ENCODE results near the gene ZNF586. TPM values are rescaled to one million over a fixed set of nuclear protein-coding genes. Genes with fewer than 3 reads are reported as not detected.

ZNF586 gene
- 9.7 and 17.6 TPM in 2 replicates for total RNA-seq

DNA sequence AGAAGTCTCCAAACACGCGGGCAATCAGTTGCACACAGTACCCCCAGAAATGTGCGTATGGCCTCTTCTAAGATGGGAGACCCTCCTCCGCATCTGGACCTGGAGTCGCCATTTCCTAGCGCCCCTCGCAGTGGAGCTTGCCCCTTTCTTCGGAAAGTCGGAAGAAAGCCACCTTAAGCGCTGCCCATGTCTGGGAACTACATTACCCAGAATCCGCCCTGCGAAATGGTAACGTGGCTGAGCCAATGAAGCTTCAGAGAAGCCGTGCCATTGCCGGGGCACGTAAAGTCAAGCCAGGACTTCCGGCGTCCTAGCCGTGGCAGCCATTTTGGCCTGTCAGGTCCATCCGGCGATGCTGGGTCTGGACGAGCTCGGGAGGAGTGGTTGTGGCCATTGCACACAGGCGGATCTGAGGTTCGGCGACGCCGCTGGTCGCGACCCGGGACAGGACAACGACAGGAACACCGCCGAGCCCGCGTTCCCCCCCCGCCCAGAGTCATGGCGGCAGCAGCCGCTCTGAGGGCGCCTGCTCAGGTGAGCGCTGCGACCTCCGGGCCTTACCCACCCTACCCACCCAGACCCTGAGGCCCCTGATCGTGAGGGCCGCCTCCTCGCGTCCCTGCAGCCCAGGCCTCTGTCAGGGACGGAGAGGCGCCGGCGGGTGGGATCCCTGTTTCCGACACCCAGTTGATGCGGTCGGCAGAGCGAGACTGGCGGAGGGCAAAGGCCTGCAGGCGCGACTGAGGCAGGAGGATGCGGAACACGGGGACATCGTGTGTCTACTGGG lies at the start of gene ZNF586:
ZNF586 (plus strand) TSS at position 332 of the 787 bp plus-strand sequence; CDS start at position 499, 167 bp downstream.

DNA sequence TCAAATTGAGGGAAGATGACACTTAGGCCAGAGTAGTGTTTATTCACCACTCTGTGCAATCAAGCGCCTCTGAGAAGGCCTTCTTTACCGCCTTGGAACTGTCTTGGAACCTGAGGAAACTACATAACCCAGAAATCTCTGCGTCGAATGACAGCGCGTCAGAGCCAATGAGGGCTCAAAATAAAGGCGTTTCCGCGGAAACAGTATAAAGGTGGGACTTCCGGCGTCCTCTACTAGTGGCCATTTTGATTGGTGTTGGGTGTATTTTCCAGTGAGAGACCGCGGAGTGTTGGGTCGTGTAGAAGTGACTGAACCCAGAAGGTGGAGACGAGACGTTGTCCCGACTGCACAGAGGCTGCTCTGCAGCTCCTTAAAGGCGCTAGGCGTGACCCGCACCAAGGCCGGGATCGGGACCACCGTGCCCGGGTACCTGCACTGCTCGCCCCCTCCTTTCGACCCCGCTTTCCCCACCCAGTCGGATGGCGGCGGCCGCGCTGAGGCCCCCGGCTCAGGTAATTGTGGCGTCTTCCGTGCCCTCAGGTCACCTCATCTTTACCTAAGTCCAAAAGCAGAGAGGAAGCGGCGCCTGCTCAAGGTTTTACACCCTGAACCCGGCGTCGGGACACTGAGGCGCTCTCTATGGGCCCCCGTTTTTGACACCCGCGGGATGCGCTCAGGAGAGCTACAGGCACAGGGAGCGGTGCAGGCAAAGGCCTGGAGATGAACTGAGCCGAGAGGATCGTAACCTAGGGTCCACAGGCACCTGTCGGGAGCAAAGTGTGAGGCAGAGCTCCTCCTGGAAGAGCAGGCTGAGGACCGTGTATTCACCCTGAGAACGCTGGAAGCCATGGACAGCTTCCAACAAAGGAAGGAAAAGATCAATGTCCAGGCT lies 22.6 kb upstream of the ZNF586 start, which contains the start of gene ZNF776:
ZNF776 (plus strand) TSS at position 236 of the 892 bp plus-strand sequence; CDS start at position 480, 244 bp downstream.

DNA sequence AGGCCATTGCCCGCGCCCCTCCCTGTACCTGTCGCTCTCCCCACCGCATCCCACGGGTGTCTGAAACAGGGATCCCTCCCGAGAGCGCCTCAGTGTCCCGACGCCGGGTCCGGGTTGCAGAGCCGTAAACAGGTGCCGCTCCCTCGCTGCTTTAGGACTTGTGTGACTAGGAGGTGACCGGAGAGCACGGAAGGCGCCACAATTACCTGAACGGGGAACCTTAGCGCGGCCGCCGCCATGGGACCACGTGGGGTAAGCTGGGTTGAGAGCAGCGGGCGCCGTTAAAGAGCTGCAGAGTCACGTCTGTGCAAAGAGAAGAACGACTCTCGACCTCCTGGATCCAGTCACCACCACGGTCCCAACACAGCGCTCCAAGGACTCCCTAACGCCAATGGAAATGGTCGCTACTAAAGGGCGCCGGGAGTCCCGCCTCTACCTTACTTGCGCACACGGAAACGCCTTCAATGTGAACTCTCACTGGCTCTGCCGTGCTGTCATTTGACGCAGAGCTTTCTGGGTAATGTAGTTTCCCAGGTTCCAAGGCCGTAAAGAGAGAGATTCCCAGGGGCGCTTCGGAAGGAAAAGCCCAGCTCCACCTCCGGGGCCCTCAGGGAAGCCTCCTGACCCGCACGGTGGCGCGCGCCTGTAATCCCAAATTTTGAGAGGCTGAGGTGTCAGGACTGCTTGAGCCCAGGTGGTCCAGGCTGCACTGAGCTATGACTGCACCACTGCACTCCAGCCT lies 45.2 kb downstream of the ZNF586 start, which contains the start of gene ZNF552:
ZNF552 (minus strand) TSS at position 409 of the 742 bp plus-strand sequence; CDS start at position 239, 170 bp downstream.

DNA sequence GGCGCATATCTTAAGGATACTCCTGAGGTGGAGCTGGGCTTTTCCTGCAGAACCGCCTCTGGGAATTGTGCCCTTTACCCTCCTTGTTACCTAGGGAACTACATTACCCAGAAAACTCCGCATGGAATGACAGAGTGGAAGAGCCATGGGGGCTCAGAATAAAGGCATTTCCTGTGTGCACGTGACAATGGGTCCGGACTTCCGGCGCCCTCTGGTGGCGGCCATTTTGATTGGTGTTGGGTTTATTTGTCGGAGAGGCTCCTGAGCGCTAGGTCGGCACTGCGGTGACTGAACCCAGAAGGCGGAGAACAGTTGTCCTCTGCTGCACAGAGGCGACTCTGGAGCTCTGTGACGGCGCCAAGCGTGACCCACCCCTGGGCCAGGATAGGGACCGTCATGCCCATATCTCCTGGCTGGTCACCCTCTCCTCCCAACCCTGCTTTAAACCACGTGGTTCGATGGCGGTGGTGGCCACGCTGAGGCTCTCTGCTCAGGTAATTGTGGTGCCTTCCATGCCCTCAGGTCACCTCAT lies 60.7 kb downstream of the ZNF586 start, which contains the start of gene ZNF587B:
ZNF587B (plus strand) TSS at position 229 of the 532 bp plus-strand sequence; CDS start at position 459, 230 bp downstream.

Other genes starting within 250 kb of the ZNF586 start
- 2.9 and 3.9 TPM in 2 replicates for gene ZNF549, start 242.3 kb upstream of the ZNF586 start, total RNA-seq
- gene ZNF550, start 209.8 kb upstream of the ZNF586 start, total RNA-seq, result 4.7 TPM in 2 replicates
- 4.8 and 5.1 TPM in 2 replicates for gene ZNF416, start 190.8 kb upstream of the ZNF586 start, total RNA-seq
- 3.3 and 3.9 TPM in 2 replicates for gene ZIK1, start 185.5 kb upstream of the ZNF586 start, total RNA-seq
- 3.9 and 4.8 TPM in 2 replicates for gene ZNF530, start 169.8 kb upstream of the ZNF586 start, total RNA-seq
- gene ZNF134, start 155.4 kb upstream of the ZNF586 start, total RNA-seq, result 14.6 and 32.0 TPM in 2 replicates
- gene ZNF211, start 136.5 kb upstream of the ZNF586 start, total RNA-seq, result 8.5 and 9.7 TPM in 2 replicates
- not detected in 2 replicates for gene ZSCAN4, start 100.7 kb upstream of the ZNF586 start, total RNA-seq
- gene ZNF551, start 87.7 kb upstream of the ZNF586 start, total RNA-seq, result 3.3 and 7.1 TPM in 2 replicates
- 0.28 and 0.85 TPM in 2 replicates for gene ZNF154, start 60.5 kb upstream of the ZNF586 start, total RNA-seq
- 1.8 and 2.8 TPM in 2 replicates for gene ZNF671, start 42.1 kb upstream of the ZNF586 start, total RNA-seq
- 3.1 and 5.6 TPM in 2 replicates for gene ZNF776, start 22.9 kb upstream of the ZNF586 start, total RNA-seq
- 5.3 and 8.7 TPM in 2 replicates for gene ZNF552, start 45.2 kb downstream of the ZNF586 start, total RNA-seq
- 11.4 and 12.8 TPM in 2 replicates for gene ZNF587B, start 60.6 kb downstream of the ZNF586 start, total RNA-seq
- gene ZNF587, start 80.2 kb downstream of the ZNF586 start, total RNA-seq, result 9.0 and 9.9 TPM in 2 replicates
- gene ZNF814, start 119.4 kb downstream of the ZNF586 start, total RNA-seq, result 4.2 and 8.0 TPM in 2 replicates
- gene ZNF417, start 146.9 kb downstream of the ZNF586 start, total RNA-seq, result 3.9 and 4.6 TPM in 2 replicates
- gene ZNF418, start 165.7 kb downstream of the ZNF586 start, total RNA-seq, result 1.0 and 1.7 TPM in 2 replicates
- 0.88 and 3.7 TPM in 2 replicates for gene ZNF256, start 178.0 kb downstream of the ZNF586 start, total RNA-seq
- gene C19orf18, start 204.9 kb downstream of the ZNF586 start, total RNA-seq, result 0.28 TPM in 1 of 2 replicates, not detected in the other
- 7.7 and 12.1 TPM in 2 replicates for gene ZNF606, start 233.1 kb downstream of the ZNF586 start, total RNA-seq

Data from airway epithelial cell (primary cell).